Keratinocyte (primary cell): ENCODE results near the gene KCNK5.

Source experiments
- CTCF ChIP-seq, 3 experiments: IDR thresholded peaks in 1 of 3; conservative IDR thresholded peaks in 1 of 3; optimal IDR thresholded peaks in 1 of 3; 2 replicates in 2 of 3; 3 replicates in 1 of 3; pipeline versions ENCODE3 to v1.5.1; 2011; ENCODE audit warnings: low read length in 3 of 3, mild to moderate bottlenecking in 3 of 3, moderate library complexity in 2 of 3, control low read depth in 1 of 3, inconsistent platforms in 1 of 3; ENCODE audit not compliant: insufficient read depth in 2 of 3; ENCODE audit errors: extremely low read depth in 1 of 3
- EZH2 ChIP-seq: IDR thresholded peaks from one replicate; pipeline ENCODE4 v1.6.1; 2012; ENCODE audit warnings: inconsistent platforms, mild to moderate bottlenecking, low read length, moderate library complexity

- no peak for TF ChIP-seq CTCF (optimal IDR thresholded peaks at IDR 0.05 in 1 of 3, IDR thresholded peaks at IDR 0.05 in 1 of 3, conservative IDR thresholded peaks at IDR 0.05 in 1 of 3; ENCODE audit: extremely low read depth in 1 of 3, insufficient read depth in 2 of 3, low read length in 3 of 3)
- TF ChIP-seq EZH2 = no peak
These were observed 34.2 kb upstream of the KCNK5 start for GRCh38 chr6:39263303-39264037.
